ENCODE measurements around the gene CRIP3. TPM values are rescaled to one million over a fixed set of nuclear protein-coding genes. Genes with fewer than 3 reads are reported as not detected.

The CRIP3 gene
- polyA plus RNA-seq, 6 donors from 2014 or later, result 2.7 to 7.8 (median 5.3) TPM

DNA sequence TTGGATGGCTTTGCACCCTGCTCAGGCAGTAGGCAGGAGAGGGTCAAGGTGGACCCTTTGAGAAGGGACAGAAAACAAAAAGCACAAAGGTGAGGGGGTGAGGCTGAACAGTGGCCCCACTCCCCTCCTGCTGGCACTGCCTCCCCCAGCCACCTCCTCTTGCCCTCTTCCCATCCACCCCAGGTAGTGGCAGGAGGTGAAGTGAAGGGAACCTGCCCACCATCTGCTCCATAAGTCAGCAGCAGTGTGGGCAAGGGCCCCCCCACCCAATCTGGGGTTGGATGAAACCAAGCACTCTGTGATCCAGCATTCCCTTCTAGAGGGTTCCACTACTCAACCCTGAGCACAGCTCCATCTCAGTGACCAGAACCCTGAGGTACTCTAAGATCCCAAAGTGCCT is 36.7 kb downstream of the CRIP3 start:
- H3K4me3 Mint-ChIP-seq, result peak overlapping the region in 3 of 8 donors; percentile 17 to 53 (median 42)
- H3K4me1 Mint-ChIP-seq, result peaks cover 45 to 65% (median 51%) of the 10 kb centered on the region in 3 donors
- H3K9me3 Mint-ChIP-seq, result no peaks in the 10 kb centered on the region
- peaks cover 0 to 14% (median 12%) of the 10 kb centered on the region in 3 donors for H3K27me3 Mint-ChIP-seq
- ATAC-seq (ENCODE audit: low read depth in 2 of 2) (no peak), DNase-seq (no peak)
- peak overlapping the region in 5 of 6 donors; percentile 9 to 74 (median 57) for H3K27ac Mint-ChIP-seq
- no peaks in the 10 kb centered on the region for H3K36me3 Mint-ChIP-seq

GRCh38 chr6:43271103-43271815 is 37.4 kb downstream of the CRIP3 start:
- peaks cover 38 to 60% (median 44%) of the 10 kb centered on the region in 3 donors for H3K4me1 Mint-ChIP-seq
- H3K9me3 Mint-ChIP-seq, result no peaks in the 10 kb centered on the region
- H3K4me3 Mint-ChIP-seq, result peak overlapping the region in 7 of 8 donors; percentile 19 to 87 (median 64)
- DNase-seq, result peak; percentile 39
- peak overlapping the region in 5 of 6 donors; percentile 17 to 63 (median 34) for H3K27ac Mint-ChIP-seq
- H3K27me3 Mint-ChIP-seq, result peaks cover 0 to 12% (median 6%) of the 10 kb centered on the region in 3 donors
- H3K36me3 Mint-ChIP-seq, result no peaks in the 10 kb centered on the region
- peak; percentile 47 to 64 for ATAC-seq (ENCODE audit: low read depth in 2 of 2)

GRCh38 chr6:43269273-43270007 is 39.2 kb downstream of the CRIP3 start:
- Mint-ChIP-seq H3K27me3 (peaks cover 0 to 17% (median 5%) of the 10 kb centered on the region in 3 donors), H3K4me1 (peaks cover 30 to 52% (median 34%) of the 10 kb centered on the region in 3 donors), H3K36me3 (no peaks in the 10 kb centered on the region), H3K9me3 (no peaks in the 10 kb centered on the region), H3K27ac (peak overlapping the region in 2 of 6 donors; percentile 30 to 36), H3K4me3 (peak overlapping the region; percentile 53 to 90 (median 82))
- ATAC-seq (ENCODE audit: low read depth in 2 of 2) (peak; percentile 44 to 66), DNase-seq (peak; percentile 44)

GRCh38 chr6:43268782-43269272 is 39.8 kb downstream of the CRIP3 start:
- ATAC-seq (ENCODE audit: low read depth in 2 of 2) (no peak), DNase-seq (no peak)
- Mint-ChIP-seq H3K36me3 (no peaks in the 10 kb centered on the region), H3K4me3 (peak overlapping the region; percentile 53 to 90 (median 82)), H3K27ac (peak overlapping the region in 3 of 6 donors; percentile 20 to 36 (median 30)), H3K27me3 (peaks cover 0 to 19% (median 8%) of the 10 kb centered on the region in 3 donors), H3K9me3 (no peaks in the 10 kb centered on the region), H3K4me1 (peaks cover 27 to 49% (median 34%) of the 10 kb centered on the region in 3 donors)

- H3K36me3 Mint-ChIP-seq, result no peaks in the 10 kb centered on the region
- peak overlapping the region in 1 of 6 donors; percentile 20 for H3K27ac Mint-ChIP-seq
- ATAC-seq (ENCODE audit: low read depth in 2 of 2), result no peak
- peaks cover 0 to 19% (median 13%) of the 10 kb centered on the region in 3 donors for H3K27me3 Mint-ChIP-seq
- H3K4me3 Mint-ChIP-seq, result peak overlapping the region in 4 of 8 donors; percentile 22 to 80 (median 74)
- H3K4me1 Mint-ChIP-seq, result peaks cover 32 to 49% (median 38%) of the 10 kb centered on the region in 3 donors
- no peak for DNase-seq
- H3K9me3 Mint-ChIP-seq, result no peaks in the 10 kb centered on the region
Measured at GRCh38 chr6:43268355-43268700, 40.3 kb downstream of the CRIP3 start.

- DNase-seq (no peak), ATAC-seq (ENCODE audit: low read depth in 2 of 2) (no peak)
- no peaks in the 10 kb centered on the region for H3K9me3 Mint-ChIP-seq
- peaks cover 34 to 44% (median 38%) of the 10 kb centered on the region in 3 donors for H3K4me1 Mint-ChIP-seq
- H3K4me3 Mint-ChIP-seq, result peak overlapping the region in 4 of 8 donors; percentile 16 to 80 (median 46)
- H3K36me3 Mint-ChIP-seq, result no peaks in the 10 kb centered on the region
- H3K27ac Mint-ChIP-seq, result peak overlapping the region in 1 of 6 donors; percentile 64
- peaks cover 0 to 19% (median 14%) of the 10 kb centered on the region in 3 donors for H3K27me3 Mint-ChIP-seq
Measured at GRCh38 chr6:43267619-43268354, 40.8 kb downstream of the CRIP3 start.

DNA sequence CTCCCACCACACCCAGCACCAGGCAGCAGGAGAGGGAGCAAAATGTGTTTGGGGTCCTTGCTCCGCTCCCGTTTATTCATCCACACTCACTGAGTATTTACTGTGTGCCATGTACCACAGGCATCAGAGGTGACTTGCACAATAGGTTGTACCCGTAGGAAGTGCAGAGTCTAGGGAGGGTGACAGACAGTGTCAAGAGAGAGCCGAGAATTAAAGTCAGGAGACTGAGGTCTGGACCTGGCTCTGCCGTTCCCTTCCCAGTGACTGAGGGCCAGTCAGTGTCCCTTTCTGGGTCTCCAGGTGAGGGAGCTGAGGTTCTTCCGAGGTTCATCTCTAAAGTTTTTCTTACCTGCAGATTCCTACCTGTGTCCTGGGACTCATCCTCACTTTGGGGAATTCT is 43.1 kb downstream of the CRIP3 start:
- Mint-ChIP-seq H3K4me3 (no peak overlapping the region), H3K9me3 (no peaks in the 10 kb centered on the region), H3K27me3 (peaks cover 0 to 27% (median 14%) of the 10 kb centered on the region in 3 donors), H3K27ac (no peak overlapping the region), H3K4me1 (peaks cover 20 to 31% (median 30%) of the 10 kb centered on the region in 3 donors), H3K36me3 (no peaks in the 10 kb centered on the region)
- no peak for ATAC-seq (ENCODE audit: low read depth in 2 of 2)
- DNase-seq, result no peak

- H3K27me3 Mint-ChIP-seq, result peaks cover 0 to 33% (median 15%) of the 10 kb centered on the region in 3 donors
- peaks cover 11 to 23% (median 23%) of the 10 kb centered on the region in 3 donors for H3K4me1 Mint-ChIP-seq
- H3K27ac Mint-ChIP-seq, result peak overlapping the region in 1 of 6 donors; percentile 60
- H3K4me3 Mint-ChIP-seq, result peak overlapping the region in 1 of 8 donors; percentile 59
- ATAC-seq (ENCODE audit: low read depth in 2 of 2), result no peak
- no peaks in the 10 kb centered on the region for H3K9me3 Mint-ChIP-seq
- DNase-seq, result no peak
- H3K36me3 Mint-ChIP-seq, result no peaks in the 10 kb centered on the region
Measured at GRCh38 chr6:43264599-43265145, 44.0 kb downstream of the CRIP3 start.

DNA sequence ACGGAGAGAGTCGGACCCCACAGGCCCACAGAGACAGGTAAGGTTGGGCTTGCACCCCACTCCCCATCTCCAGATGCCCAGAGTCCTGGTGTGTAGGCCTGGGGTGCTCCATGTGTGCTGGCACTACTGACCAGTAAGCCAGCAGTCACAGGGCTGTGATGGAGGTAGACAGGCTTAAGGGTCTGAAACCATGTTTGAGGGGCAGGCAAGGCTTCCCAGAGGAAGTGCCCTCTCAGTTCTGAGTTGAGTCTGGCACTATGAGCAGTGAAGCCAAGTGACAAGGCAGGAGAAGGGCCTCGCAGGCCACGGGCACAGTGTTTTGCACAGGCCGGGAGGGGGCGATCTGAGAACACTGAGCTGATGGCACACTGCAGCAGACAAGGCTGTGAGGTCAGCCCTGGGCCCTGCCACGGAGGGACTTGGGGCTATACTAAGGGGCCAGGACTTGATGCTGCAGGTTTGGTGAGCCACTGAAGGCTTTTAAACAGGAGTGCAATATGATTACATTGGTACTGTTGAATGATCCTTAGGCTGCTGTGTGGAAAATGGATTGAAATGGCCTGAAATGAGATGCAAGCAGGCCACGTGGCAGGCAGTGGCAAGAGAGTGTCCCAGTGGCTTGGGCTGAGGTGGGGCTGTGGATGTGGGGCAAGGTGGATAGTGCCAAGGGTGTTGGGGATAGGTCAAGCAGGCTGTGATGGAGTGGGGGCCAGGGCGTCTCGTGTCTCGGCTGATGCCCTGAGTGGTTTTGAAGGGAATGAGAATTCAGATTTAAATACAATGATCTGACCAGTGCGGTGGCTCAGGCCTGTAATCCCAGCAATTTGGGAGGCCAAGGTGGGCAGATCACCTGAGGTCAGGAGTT is 45.1 kb downstream of the CRIP3 start:
- peak overlapping the region in 2 of 8 donors; percentile 2 to 13 for H3K4me3 Mint-ChIP-seq
- peak overlapping the region in 2 of 6 donors; percentile 33 to 49 for H3K27ac Mint-ChIP-seq
- H3K4me1 Mint-ChIP-seq, result peaks cover 7 to 16% (median 15%) of the 10 kb centered on the region in 3 donors
- peaks cover 0 to 32% (median 24%) of the 10 kb centered on the region in 3 donors for H3K27me3 Mint-ChIP-seq
- DNase-seq (peak; percentile 70), ATAC-seq (ENCODE audit: low read depth in 2 of 2) (peak; percentile 97 to 100)
- no peaks in the 10 kb centered on the region for H3K36me3 Mint-ChIP-seq
- no peaks in the 10 kb centered on the region for H3K9me3 Mint-ChIP-seq

GRCh38 chr6:43262780-43263313 is 45.8 kb downstream of the CRIP3 start:
- Mint-ChIP-seq H3K4me3 (no peak overlapping the region), H3K27ac (no peak overlapping the region), H3K27me3 (peaks cover 3 to 34% (median 29%) of the 10 kb centered on the region in 3 donors), H3K4me1 (peaks cover 7 to 16% (median 15%) of the 10 kb centered on the region in 3 donors), H3K36me3 (no peaks in the 10 kb centered on the region), H3K9me3 (no peaks in the 10 kb centered on the region)
- ATAC-seq (ENCODE audit: low read depth in 2 of 2) (no peak), DNase-seq (no peak)

- no peak for ATAC-seq (ENCODE audit: low read depth in 2 of 2)
- no peak for DNase-seq
- H3K4me3 Mint-ChIP-seq, result no peak overlapping the region
- peak overlapping the region in 3 of 6 donors; percentile 47 to 84 (median 49) for H3K27ac Mint-ChIP-seq
- no peaks in the 10 kb centered on the region for H3K36me3 Mint-ChIP-seq
- peaks cover 7 to 15% (median 11%) of the 10 kb centered on the region in 3 donors for H3K4me1 Mint-ChIP-seq
- no peaks in the 10 kb centered on the region for H3K9me3 Mint-ChIP-seq
- H3K27me3 Mint-ChIP-seq, result peaks cover 4 to 40% (median 35%) of the 10 kb centered on the region in 3 donors
Measured at GRCh38 chr6:43262000-43262779, 46.4 kb downstream of the CRIP3 start.

Measured in naive B cell (primary cell).